Body of pancreas (tissue), 4 donors: Measurements from ENCODE around the gene PITPNC1.

Experiments used
- POLR2A ChIP-seq, 3 donors: fragments of 450-650 bp; IDR thresholded peaks; one replicate each; pipeline ENCODE4 v1.6.1; 2016; ENCODE audit warnings: antibody characterized with exemption in 3 of 3, mild to moderate bottlenecking in 2 of 3
- TF ChIP-seq, protein P1 (sequence below), 7 experiments: fragments of 450-650 bp in 4 of 7; fragments of 200-600 bp in 3 of 7; sonication (generic) in 3 of 7; IDR thresholded peaks; one replicate each; pipeline ENCODE4 v1.5.1; 2016 to 2019; ENCODE audit warnings: antibody characterized with exemption in 7 of 7

GRCh38 chr17:67489273-67489672 is 112.2 kb downstream of the PITPNC1 start:
- TF ChIP-seq, protein P1, sequence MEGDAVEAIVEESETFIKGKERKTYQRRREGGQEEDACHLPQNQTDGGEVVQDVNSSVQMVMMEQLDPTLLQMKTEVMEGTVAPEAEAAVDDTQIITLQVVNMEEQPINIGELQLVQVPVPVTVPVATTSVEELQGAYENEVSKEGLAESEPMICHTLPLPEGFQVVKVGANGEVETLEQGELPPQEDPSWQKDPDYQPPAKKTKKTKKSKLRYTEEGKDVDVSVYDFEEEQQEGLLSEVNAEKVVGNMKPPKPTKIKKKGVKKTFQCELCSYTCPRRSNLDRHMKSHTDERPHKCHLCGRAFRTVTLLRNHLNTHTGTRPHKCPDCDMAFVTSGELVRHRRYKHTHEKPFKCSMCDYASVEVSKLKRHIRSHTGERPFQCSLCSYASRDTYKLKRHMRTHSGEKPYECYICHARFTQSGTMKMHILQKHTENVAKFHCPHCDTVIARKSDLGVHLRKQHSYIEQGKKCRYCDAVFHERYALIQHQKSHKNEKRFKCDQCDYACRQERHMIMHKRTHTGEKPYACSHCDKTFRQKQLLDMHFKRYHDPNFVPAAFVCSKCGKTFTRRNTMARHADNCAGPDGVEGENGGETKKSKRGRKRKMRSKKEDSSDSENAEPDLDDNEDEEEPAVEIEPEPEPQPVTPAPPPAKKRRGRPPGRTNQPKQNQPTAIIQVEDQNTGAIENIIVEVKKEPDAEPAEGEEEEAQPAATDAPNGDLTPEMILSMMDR (IDR thresholded peaks at IDR 0.05): no peak
- TF ChIP-seq POLR2A (IDR thresholded peaks at IDR 0.05): no peak
